Mesothelial cell of epicardium (in vitro differentiated cells): ENCODE results near the gene MMD. TPM values are rescaled to one million over a fixed set of nuclear protein-coding genes. Genes with fewer than 3 reads are reported as not detected.

Experiments used
- DNase-seq, 2 experiments: peaks; one replicate each; pipeline ENCODE4 v3.0.0; 2021; ENCODE audit warnings: low spot score in 2 of 2; ENCODE audit not compliant: unreplicated experiment in 2 of 2
- H3K27ac Mint-ChIP-seq: 2 replicates; pipeline ENCODE4 v1.8.0; 2021; ENCODE audit warnings: mixed read lengths
- H3K27me3 Mint-ChIP-seq: 2 replicates; pipeline ENCODE4 v1.8.0; 2021; ENCODE audit warnings: low read depth, mixed read lengths
- H3K36me3 Mint-ChIP-seq: 2 replicates; pipeline ENCODE4 v1.8.0; 2021; ENCODE audit warnings: mixed read lengths
- H3K4me1 Mint-ChIP-seq: 2 replicates; pipeline ENCODE4 v1.8.0; 2021; ENCODE audit warnings: mixed read lengths
- H3K4me3 Mint-ChIP-seq: 2 replicates; pipeline ENCODE4 v1.8.0; 2021; ENCODE audit warnings: mild to moderate bottlenecking, moderate library complexity, mixed read lengths
- H3K9me3 Mint-ChIP-seq: 2 replicates; pipeline ENCODE4 v1.8.0; 2021; ENCODE audit warnings: mixed read lengths
- CTCF ChIP-seq: fragments of 200-600 bp; sonication (generic); IDR thresholded peaks from one replicate; pipeline ENCODE4 v1.5.0; 2021; ENCODE audit warnings: antibody characterized with exemption; ENCODE audit not compliant: unreplicated experiment
- total RNA-seq: library from RNA; stranded (reverse); gene quantifications from 3 replicates; pipeline ENCODE4 v1.2.1, GENCODE V29; 2021

Gene MMD
- total RNA-seq, 1 donor from 2014 or later: 36.6 TPM

GRCh38 chr17:55356434-55357328 is 65.0 kb downstream of the MMD start:
- H3K36me3 Mint-ChIP-seq: peaks cover 10% of the 10 kb centered on the region
- no peak overlapping the region for H3K4me3 Mint-ChIP-seq
- peaks cover 26% of the 10 kb centered on the region for H3K9me3 Mint-ChIP-seq
- H3K4me1 Mint-ChIP-seq: no peaks in the 10 kb centered on the region
- no peak for DNase-seq
- H3K27ac Mint-ChIP-seq: no peak overlapping the region
- peaks cover 2% of the 10 kb centered on the region for H3K27me3 Mint-ChIP-seq
- TF ChIP-seq CTCF: no peak

- DNase-seq: no peak
- TF ChIP-seq CTCF: no peak
- Mint-ChIP-seq H3K36me3 (no peaks in the 10 kb centered on the region), H3K9me3 (peaks cover 11% of the 10 kb centered on the region), H3K27me3 (peaks cover 2% of the 10 kb centered on the region), H3K27ac (no peak overlapping the region), H3K4me1 (no peaks in the 10 kb centered on the region), H3K4me3 (no peak overlapping the region)
Measured at GRCh38 chr17:55354941-55355340, 66.7 kb downstream of the MMD start.

- Mint-ChIP-seq H3K27me3 (peaks cover 2% of the 10 kb centered on the region), H3K9me3 (peaks cover 11% of the 10 kb centered on the region), H3K36me3 (no peaks in the 10 kb centered on the region), H3K27ac (no peak overlapping the region), H3K4me1 (peaks cover 1% of the 10 kb centered on the region), H3K4me3 (no peak overlapping the region)
- no peak for TF ChIP-seq CTCF
- no peak for DNase-seq
Measured at GRCh38 chr17:55354010-55354409, 67.6 kb downstream of the MMD start.

GRCh38 chr17:55351226-55351625 is 70.4 kb downstream of the MMD start:
- DNase-seq: no peak
- TF ChIP-seq CTCF: no peak
- Mint-ChIP-seq H3K27me3 (peaks cover 3% of the 10 kb centered on the region), H3K36me3 (peaks cover 2% of the 10 kb centered on the region), H3K27ac (no peak overlapping the region), H3K4me1 (peaks cover 14% of the 10 kb centered on the region), H3K4me3 (no peak overlapping the region), H3K9me3 (peaks cover 10% of the 10 kb centered on the region)

- H3K36me3 Mint-ChIP-seq: peaks cover 2% of the 10 kb centered on the region
Measured at GRCh38 chr17:55350825-55351205, 70.8 kb downstream of the MMD start.

More at GRCh38 chr17:55350825-55351205, 70.8 kb downstream of the MMD start:
- no peak for TF ChIP-seq CTCF
- peaks cover 2% of the 10 kb centered on the region for H3K27me3 Mint-ChIP-seq
- H3K4me1 Mint-ChIP-seq: peaks cover 14% of the 10 kb centered on the region
- peaks cover 10% of the 10 kb centered on the region for H3K9me3 Mint-ChIP-seq
- no peak for DNase-seq
- no peak overlapping the region for H3K27ac Mint-ChIP-seq
- no peak overlapping the region for H3K4me3 Mint-ChIP-seq
